EH (cell line): ENCODE data around the gene TMEM229B.
"Not testable (repeated sequence)": the region's sequence is repeated elsewhere in the genome, so short reads cannot be mapped to it uniquely, and the experiment has no call there.

ENCODE experiments used
- DNase-seq: peaks from one replicate; pipeline ENCODE4 v3.0.0-alpha.2; 2015; ENCODE audit warnings: low read depth

The TMEM229B gene

GRCh38 chr14:67453575-67454300 is 34.8 kb downstream of the TMEM229B start:
- no peak for DNase-seq

GRCh38 chr14:67451667-67452066 is 36.9 kb downstream of the TMEM229B start:
- DNase-seq, result not testable (repeated sequence)

GRCh38 chr14:67449096-67449495 is 39.4 kb downstream of the TMEM229B start:
- no peak for DNase-seq

- no peak for DNase-seq
Measured at GRCh38 chr14:67447033-67447381, 41.5 kb downstream of the TMEM229B start.

- no peak for DNase-seq
Measured at GRCh38 chr14:67446371-67447032, 42.0 kb downstream of the TMEM229B start.

- no peak for DNase-seq
Measured at GRCh38 chr14:67444395-67444794, 44.1 kb downstream of the TMEM229B start.

GRCh38 chr14:67442139-67442906 is 46.2 kb downstream of the TMEM229B start:
- DNase-seq, result no peak

- no peak for DNase-seq
Measured at GRCh38 chr14:67441672-67442071, 46.8 kb downstream of the TMEM229B start.

GRCh38 chr14:67441256-67441655 is 47.3 kb downstream of the TMEM229B start:
- DNase-seq, result no peak

GRCh38 chr14:67440513-67440912 is 48.0 kb downstream of the TMEM229B start:
- no peak for DNase-seq

GRCh38 chr14:67438969-67439368 is 49.6 kb downstream of the TMEM229B start:
- no peak for DNase-seq

- DNase-seq, result no peak
Measured at GRCh38 chr14:67436006-67436866, 52.3 kb downstream of the TMEM229B start.

- DNase-seq, result no peak
Measured at GRCh38 chr14:67435603-67436002, 52.9 kb downstream of the TMEM229B start.

GRCh38 chr14:67432050-67432564 is 56.4 kb downstream of the TMEM229B start:
- DNase-seq, result peak; percentile 29

- peak; percentile 49 for DNase-seq
Measured at GRCh38 chr14:67429510-67430205, 58.9 kb downstream of the TMEM229B start.

GRCh38 chr14:67428501-67429031 is 60.0 kb downstream of the TMEM229B start:
- DNase-seq, result peak; percentile 65

- DNase-seq, result peak; percentile 80
Measured at GRCh38 chr14:67426983-67427606, 61.4 kb downstream of the TMEM229B start.

- no peak for DNase-seq
Measured at GRCh38 chr14:67426161-67426560, 62.4 kb downstream of the TMEM229B start.

GRCh38 chr14:67425608-67426007 is 62.9 kb downstream of the TMEM229B start:
- no peak for DNase-seq

GRCh38 chr14:67424539-67424938 is 64.0 kb downstream of the TMEM229B start:
- DNase-seq, result no peak
